ENCODE data around the gene SH3BP2. TPM values are rescaled to one million over a fixed set of nuclear protein-coding genes. Genes with fewer than 3 reads are reported as not detected.
A peak's percentile ranks its signal among the peaks of the same experiment; 100 is the strongest.

The SH3BP2 gene
- total RNA-seq, 1 donor from 2014 or later = 39.1 TPM

DNA sequence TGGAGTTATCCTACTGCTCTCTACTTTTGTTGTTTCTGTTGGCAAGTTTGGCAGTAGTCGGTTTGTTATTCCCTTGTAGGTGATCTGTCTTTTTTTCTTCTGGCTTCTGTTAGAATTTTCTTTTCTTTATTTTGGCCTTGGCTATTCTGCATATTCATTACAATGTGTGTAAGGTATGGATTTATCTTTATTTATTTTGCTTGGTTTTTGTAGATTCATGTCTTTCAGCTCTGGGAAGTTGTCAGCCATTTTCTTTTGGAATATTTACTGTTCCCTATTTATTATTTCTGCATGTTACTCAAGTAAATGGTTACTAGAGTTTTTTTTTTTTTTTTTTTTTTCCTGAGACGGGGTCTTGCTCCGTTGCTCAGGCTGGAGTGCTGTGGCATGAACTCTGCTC lies 63.4 kb downstream of the SH3BP2 start:
- TF ChIP-seq, protein P1, sequence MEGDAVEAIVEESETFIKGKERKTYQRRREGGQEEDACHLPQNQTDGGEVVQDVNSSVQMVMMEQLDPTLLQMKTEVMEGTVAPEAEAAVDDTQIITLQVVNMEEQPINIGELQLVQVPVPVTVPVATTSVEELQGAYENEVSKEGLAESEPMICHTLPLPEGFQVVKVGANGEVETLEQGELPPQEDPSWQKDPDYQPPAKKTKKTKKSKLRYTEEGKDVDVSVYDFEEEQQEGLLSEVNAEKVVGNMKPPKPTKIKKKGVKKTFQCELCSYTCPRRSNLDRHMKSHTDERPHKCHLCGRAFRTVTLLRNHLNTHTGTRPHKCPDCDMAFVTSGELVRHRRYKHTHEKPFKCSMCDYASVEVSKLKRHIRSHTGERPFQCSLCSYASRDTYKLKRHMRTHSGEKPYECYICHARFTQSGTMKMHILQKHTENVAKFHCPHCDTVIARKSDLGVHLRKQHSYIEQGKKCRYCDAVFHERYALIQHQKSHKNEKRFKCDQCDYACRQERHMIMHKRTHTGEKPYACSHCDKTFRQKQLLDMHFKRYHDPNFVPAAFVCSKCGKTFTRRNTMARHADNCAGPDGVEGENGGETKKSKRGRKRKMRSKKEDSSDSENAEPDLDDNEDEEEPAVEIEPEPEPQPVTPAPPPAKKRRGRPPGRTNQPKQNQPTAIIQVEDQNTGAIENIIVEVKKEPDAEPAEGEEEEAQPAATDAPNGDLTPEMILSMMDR (conservative IDR thresholded peaks at IDR 0.05) = no peak

DNA sequence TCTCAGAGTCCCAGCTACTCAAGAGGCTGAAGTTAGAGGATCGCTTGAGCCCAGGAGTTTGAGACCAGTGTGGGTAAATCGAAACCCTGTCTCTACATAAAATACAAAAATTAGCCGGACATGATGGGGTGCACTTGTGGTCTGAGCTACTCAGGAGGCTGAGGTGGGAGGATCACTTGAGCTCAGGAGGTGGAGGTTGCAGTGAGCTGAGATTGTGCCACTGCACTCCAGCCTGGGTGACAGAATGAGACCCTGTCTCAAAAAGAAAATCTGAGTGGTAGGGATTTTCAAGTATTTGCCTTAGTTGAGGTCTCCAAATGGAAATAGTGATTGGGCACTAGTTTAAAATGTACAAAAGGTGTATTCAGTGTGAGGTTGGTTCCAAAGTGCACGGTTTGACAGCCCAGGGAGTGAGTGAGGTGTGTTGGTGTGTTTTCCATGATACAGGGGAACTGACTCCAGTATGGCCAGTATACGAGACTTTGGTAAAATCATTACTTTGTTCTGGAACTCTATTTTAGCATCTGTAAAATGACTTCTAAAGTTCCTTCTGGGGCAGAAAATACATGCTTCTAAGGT lies 64.6 kb downstream of the SH3BP2 start:
- Mint-ChIP-seq H3K27me3 (ENCODE audit: low read depth) (no peaks in the 10 kb centered on the region), H3K4me3 (no peak overlapping the region)
- TF ChIP-seq, protein P1 (conservative IDR thresholded peaks at IDR 0.05) = no peak

More for the DNA sequence above, 63.4 kb downstream of the SH3BP2 start:
- Mint-ChIP-seq H3K9me3 (no peaks in the 10 kb centered on the region), H3K4me1 (peaks cover 27% of the 10 kb centered on the region), H3K27me3 (ENCODE audit: low read depth) (no peaks in the 10 kb centered on the region), H3K36me3 (ENCODE audit: low read depth) (peaks cover 8% of the 10 kb centered on the region), H3K27ac (ENCODE audit: unreplicated experiment) (no peak overlapping the region), H3K4me3 (no peak overlapping the region)
- DNase-seq (ENCODE audit: low read depth, low spot score) = no peak

DNA sequence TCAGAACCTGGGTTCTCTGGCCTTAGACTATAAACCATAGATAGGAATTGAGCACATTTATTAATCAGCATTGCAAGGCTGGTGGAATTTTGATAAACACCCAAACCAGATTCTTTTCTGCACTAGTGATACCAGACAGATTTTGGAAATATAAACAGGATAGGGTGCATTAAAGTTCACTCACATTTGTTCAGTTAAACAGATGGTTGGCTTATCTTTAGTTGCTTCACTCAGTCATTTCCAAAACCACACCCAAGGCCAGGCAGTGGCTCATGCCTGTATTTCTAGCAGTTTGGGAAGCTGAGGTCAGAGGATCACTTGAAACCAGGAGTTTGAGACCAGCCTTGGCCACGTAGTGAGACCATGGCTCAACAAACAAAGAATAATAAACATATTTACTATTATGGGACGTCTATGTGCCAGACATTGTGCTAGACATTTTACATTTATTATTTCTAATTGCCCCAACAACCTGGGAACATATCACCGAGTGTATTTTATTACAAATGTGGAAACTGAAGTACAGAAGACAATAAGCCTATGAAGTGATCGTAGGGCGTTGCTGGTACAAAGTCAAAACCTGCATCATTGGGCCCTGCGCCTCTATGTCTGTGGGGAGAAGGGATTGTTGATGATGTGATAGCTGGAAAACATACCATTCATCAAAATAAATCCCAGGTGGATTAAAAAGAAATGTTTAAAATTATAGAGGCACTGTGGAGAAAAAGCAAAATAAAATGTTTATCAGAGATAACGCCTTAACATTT lies 65.7 kb downstream of the SH3BP2 start:
- no peak overlapping the region for H3K27ac Mint-ChIP-seq (ENCODE audit: unreplicated experiment)
- H3K27me3 Mint-ChIP-seq (ENCODE audit: low read depth) = no peaks in the 10 kb centered on the region
- no peak for DNase-seq (ENCODE audit: low read depth, low spot score)
- TF ChIP-seq, protein P1 (conservative IDR thresholded peaks at IDR 0.05) = no peak
- H3K4me3 Mint-ChIP-seq = no peak overlapping the region
- H3K4me1 Mint-ChIP-seq = peaks cover 32% of the 10 kb centered on the region
- H3K9me3 Mint-ChIP-seq = no peaks in the 10 kb centered on the region
- peaks cover 8% of the 10 kb centered on the region for H3K36me3 Mint-ChIP-seq (ENCODE audit: low read depth)

More for the DNA sequence above, 64.6 kb downstream of the SH3BP2 start:
- Mint-ChIP-seq H3K4me1 (peaks cover 30% of the 10 kb centered on the region), H3K9me3 (no peaks in the 10 kb centered on the region), H3K27ac (ENCODE audit: unreplicated experiment) (no peak overlapping the region), H3K36me3 (ENCODE audit: low read depth) (peaks cover 8% of the 10 kb centered on the region)
- DNase-seq (ENCODE audit: low read depth, low spot score) = no peak

DNA sequence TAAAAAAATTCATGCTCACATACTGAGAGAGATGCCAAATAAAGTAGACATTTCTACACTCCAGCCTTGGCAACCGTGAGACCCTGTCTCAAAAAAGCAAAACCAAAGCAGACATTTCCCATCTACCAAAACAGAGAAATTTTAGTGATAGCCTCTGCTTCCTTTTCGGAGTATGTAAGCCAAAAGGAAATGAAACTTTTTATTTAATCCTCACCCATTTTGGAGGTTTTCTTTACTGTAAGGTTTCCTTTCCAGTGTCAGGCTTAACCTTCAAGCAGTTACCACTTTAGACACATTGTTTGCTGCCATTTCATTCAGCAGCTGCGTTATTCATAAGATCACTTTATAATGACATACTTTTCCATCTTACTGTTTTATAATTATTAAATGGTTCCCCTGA lies 66.6 kb downstream of the SH3BP2 start:
- Mint-ChIP-seq H3K4me1 (peaks cover 32% of the 10 kb centered on the region), H3K27me3 (ENCODE audit: low read depth) (no peaks in the 10 kb centered on the region), H3K36me3 (ENCODE audit: low read depth) (peaks cover 8% of the 10 kb centered on the region), H3K27ac (ENCODE audit: unreplicated experiment) (no peak overlapping the region), H3K9me3 (no peaks in the 10 kb centered on the region), H3K4me3 (no peak overlapping the region)
- TF ChIP-seq, protein P1 (conservative IDR thresholded peaks at IDR 0.05) = no peak
- DNase-seq (ENCODE audit: low read depth, low spot score) = no peak

DNA sequence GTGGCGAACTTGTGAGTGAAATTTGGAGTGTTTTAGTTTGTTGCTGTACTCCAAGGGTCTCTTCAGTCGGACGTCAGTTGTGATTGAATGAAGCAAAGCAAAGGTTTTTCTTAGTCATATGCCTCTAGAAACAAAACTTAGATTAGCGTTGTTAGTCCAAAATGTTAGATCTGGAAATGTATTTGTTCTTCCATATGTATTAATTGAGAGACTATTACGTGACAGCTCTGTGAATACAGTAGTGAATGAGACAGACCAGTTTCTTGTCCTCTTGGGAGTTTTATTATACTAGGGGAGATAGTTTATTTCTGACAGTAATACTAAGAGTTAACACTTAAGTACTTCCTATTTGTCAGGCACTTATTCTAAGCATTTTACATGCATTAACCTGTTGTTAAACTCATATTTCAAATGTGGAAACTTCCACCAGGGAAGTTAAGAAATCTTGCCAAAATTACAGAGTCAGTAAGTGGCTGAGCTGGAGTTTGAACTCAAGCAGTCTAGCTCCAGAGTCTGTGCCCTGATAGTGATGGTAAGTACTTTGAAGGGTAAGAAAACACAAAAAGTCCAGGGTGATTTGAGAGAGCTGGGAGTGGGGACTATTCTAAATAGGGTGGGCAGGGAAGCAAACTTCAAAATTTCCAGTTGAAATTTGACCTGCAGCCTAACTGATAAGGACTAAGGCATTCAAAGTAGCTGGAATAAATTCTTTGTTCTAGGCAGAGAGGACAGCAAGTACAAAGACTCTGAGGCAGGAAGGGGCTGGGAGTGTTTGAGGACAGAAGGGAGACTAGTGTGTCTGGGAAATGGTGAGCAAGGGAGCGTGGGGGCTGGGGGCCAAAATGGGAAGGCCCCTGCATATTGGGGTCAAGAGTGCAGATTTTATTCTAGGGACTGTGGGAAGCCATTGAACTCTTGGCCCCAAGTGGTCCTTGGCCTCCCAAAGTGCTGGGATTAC lies 67.8 kb downstream of the SH3BP2 start:
- Mint-ChIP-seq H3K9me3 (no peaks in the 10 kb centered on the region), H3K36me3 (ENCODE audit: low read depth) (peaks cover 8% of the 10 kb centered on the region), H3K27me3 (ENCODE audit: low read depth) (no peaks in the 10 kb centered on the region), H3K27ac (ENCODE audit: unreplicated experiment) (peak overlapping the region; percentile 45), H3K4me1 (peaks cover 37% of the 10 kb centered on the region), H3K4me3 (no peak overlapping the region)
- DNase-seq (ENCODE audit: low read depth, low spot score) = no peak
- TF ChIP-seq, protein P1 (conservative IDR thresholded peaks at IDR 0.05) = no peak
